Right lobe of liver (tissue), 6 donors: Measurements from ENCODE around the gene TMEM132D. TPM values are rescaled to one million over a fixed set of nuclear protein-coding genes. Genes with fewer than 3 reads are reported as not detected.
A peak's percentile ranks its signal among the peaks of the same experiment; 100 is the strongest.

Experiments
- ATAC-seq, 4 donors: fragments of 200-7000 bp; cut with Tn5 transposase; one replicate each; pipeline ENCODE4 v1.9.1; 2020; ENCODE audit warnings: mild to moderate bottlenecking in 4 of 4, moderate library complexity in 4 of 4
- DNase-seq, 3 donors: peaks; one replicate each; pipeline ENCODE4 v3.0.0-alpha.2; 2020
- H3K27ac ChIP-seq, 3 donors: fragments of 200-600 bp; one replicate each; pipeline ENCODE4 v1.8.0; 2022
- H3K27me3 ChIP-seq, 2 donors: fragments of 200-600 bp; one replicate each; pipeline ENCODE4 v1.8.0; 2022
- H3K36me3 ChIP-seq, 4 donors: fragments of 200-600 bp; sonication (generic) in 1 of 4; one replicate each; pipeline versions ENCODE4 v1.5.1 to v1.8.0; 2017 to 2022; ENCODE audit warnings: control low read depth in 1 of 4
- H3K4me1 ChIP-seq, 4 donors: fragments of 200-600 bp; sonication (generic) in 1 of 4; one replicate each; pipeline versions ENCODE4 v1.5.1 to v1.8.0; 2017 to 2022; ENCODE audit warnings: control low read depth in 1 of 4
- H3K4me3 ChIP-seq, 3 donors: fragments of 200-600 bp; one replicate each; pipeline ENCODE4 v1.8.0; 2022
- H3K9me3 ChIP-seq, 4 donors: fragments of 200-600 bp; sonication (generic) in 1 of 4; one replicate each; pipeline versions ENCODE4 v1.5.1 to v1.8.0; 2017 to 2022; ENCODE audit warnings: control low read depth in 1 of 4
- POLR2A ChIP-seq: fragments of 450-650 bp; IDR thresholded peaks from one replicate; pipeline ENCODE4 v1.6.1; 2017; ENCODE audit warnings: antibody characterized with exemption, mild to moderate bottlenecking
- WGBS: methylation state at CpG from one replicate; pipeline ENCODE4 v1.1.6; 2018; ENCODE audit warnings: low coverage, low lambda C conversion rate; ENCODE audit not compliant: insufficient coverage; ENCODE audit errors: missing lambda C conversion rate; 5-methylcytosine and 5-hydroxymethylcytosine counted together
- intact Hi-C, 2 donors: fragments of 100-400 bp; cut with DNase I; formaldehyde crosslinking; loops; one replicate each; pipeline versions ENCODE4 v1.11.2 to v1.14.1; 2022
- total RNA-seq, 6 experiments: library from RNA; depleted of rRNA in 2 of 6; stranded (reverse); fragments of >200 nt in 2 of 6; fragmentation: NEBNext Ultra II Directional in 3 of 6; extraction: Animal tissue kit (Norgen Biotek cat#: 25700) in 3 of 6; gene quantifications; one replicate each; pipeline versions ENCODE4 v1.1.0 to v1.2.4, GENCODE V29; 2016 to 2023
- TF ChIP-seq, protein P1 (sequence below), 4 donors: fragments of 200-600 bp in 3 of 4; fragments of 450-650 bp in 1 of 4; IDR thresholded peaks; one replicate each; pipeline versions ENCODE4 v1.5.1 to v1.8.0; 2016 to 2022; ENCODE audit warnings: antibody characterized with exemption in 4 of 4, mild to moderate bottlenecking in 2 of 4
- donor health status: DM: no; HTN: yes; CAD: no.
- donor health status: DM: no; HTN: no; CAD: no.
- donor health status: DM: no; HTN: no; CAD: no.
- donor health status: DM: no; HTN: yes; CAD: no.
- donor health status: DM: no; HTN: yes; CAD: no.

TMEM132D gene
- total RNA-seq, 6 experiments from 2014 or later: 0.10 to 0.35 (median 0.33) TPM; not detected in 3

DNA sequence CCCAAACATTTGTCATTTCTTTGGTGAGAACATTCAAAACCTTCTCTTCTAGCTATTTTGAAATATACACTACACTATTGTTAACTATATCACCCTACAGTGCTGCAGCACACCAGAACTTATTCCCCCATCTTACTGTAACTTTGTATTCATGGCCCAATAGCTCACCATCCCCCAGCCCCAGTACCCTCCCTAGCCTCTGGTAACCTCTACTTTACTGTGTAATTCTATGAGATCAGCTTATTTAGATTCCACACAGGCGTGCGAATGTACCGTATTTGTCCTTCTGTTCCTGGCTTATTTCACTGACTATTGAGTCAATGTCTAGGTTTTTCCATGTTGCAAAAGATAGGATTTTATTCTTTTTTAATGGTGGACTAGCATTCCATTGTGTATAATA is 469.0 kb downstream of the TMEM132D start:
- WGBS: 98% methylated on average over 3 of the region's 3 CpGs
- Histone ChIP-seq H3K9me3 (no peaks in the 10 kb centered on the region), H3K4me1 (no peaks in the 10 kb centered on the region), H3K4me3 (no peak overlapping the region), H3K27ac (no peak overlapping the region), H3K36me3 (no peaks in the 10 kb centered on the region), H3K27me3 (no peaks in the 10 kb centered on the region)
- intact Hi-C loops: no loop called here
- DNase-seq: no peak
- ATAC-seq: no peak
- TF ChIP-seq, protein P1, sequence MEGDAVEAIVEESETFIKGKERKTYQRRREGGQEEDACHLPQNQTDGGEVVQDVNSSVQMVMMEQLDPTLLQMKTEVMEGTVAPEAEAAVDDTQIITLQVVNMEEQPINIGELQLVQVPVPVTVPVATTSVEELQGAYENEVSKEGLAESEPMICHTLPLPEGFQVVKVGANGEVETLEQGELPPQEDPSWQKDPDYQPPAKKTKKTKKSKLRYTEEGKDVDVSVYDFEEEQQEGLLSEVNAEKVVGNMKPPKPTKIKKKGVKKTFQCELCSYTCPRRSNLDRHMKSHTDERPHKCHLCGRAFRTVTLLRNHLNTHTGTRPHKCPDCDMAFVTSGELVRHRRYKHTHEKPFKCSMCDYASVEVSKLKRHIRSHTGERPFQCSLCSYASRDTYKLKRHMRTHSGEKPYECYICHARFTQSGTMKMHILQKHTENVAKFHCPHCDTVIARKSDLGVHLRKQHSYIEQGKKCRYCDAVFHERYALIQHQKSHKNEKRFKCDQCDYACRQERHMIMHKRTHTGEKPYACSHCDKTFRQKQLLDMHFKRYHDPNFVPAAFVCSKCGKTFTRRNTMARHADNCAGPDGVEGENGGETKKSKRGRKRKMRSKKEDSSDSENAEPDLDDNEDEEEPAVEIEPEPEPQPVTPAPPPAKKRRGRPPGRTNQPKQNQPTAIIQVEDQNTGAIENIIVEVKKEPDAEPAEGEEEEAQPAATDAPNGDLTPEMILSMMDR (IDR thresholded peaks at IDR 0.05): no peak
- TF ChIP-seq POLR2A: no peak

DNA sequence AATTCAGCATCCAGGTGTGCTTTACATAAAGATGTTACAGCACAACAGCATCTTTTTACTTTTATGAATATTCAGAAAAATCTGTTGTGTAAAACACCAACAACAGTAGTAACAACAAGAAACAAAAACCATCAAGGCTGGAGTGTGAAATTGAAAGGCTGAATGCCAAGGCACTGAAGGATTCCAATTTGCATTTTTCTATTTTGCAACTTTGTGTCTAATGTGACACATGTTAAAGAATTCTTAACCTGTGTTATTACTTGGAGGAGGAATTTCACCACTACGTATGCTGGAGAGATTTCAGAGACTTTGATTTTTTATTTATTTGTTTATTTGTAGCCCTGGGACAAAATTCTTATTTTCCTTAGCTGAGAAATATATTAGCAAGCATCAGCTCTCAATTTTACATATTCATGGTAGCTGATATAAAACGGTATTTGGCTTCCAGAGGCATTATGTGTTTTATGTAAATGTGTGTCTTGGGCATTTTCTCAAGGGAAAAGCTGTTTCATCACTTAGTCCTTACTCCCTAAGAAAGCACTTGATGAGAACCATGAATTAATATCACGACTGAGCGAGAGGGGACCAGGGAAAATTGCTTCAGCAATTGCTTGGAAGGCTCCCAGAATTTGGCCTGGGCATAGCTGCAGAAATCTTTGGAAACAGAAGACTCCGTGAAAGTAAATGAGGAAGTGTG is 475.4 kb downstream of the TMEM132D start:
- no peak overlapping the region for H3K4me3 ChIP-seq
- no peaks in the 10 kb centered on the region for H3K27me3 ChIP-seq
- no peak for TF ChIP-seq POLR2A
- TF ChIP-seq, protein P1 (IDR thresholded peaks at IDR 0.05): no peak
- ATAC-seq: no peak
- no peaks in the 10 kb centered on the region for H3K36me3 ChIP-seq
- no peak for DNase-seq
- intact Hi-C loops: no loop called here
- no peaks in the 10 kb centered on the region for H3K4me1 ChIP-seq
- no peak overlapping the region for H3K27ac ChIP-seq
- H3K9me3 ChIP-seq: no peaks in the 10 kb centered on the region
- WGBS: 45% methylated on average over 5 of the region's 5 CpGs

DNA sequence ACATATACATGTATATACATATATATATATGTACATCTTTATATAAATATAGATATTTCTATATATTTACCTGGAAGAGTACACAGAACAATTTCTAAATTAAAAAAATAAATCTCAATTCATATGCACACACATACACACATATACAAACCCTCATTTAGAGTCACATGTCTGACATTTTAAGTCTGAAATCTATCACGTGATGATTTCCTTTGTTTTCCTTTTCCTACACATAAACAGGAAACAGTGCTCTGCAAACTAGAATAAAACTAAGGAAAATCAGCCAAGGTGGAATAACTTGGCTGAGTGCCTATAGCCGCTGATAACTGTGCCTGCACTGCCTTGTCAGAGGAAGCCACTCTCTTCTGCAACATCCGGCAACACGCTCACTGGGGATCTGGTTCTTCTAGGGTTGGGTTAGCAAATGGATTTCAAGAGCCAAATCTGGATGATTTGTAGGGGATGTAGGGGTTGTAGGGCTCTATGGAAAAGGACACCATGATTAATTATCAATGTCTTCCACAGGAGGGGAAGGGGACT is 480.7 kb downstream of the TMEM132D start:
- no peaks in the 10 kb centered on the region for H3K27me3 ChIP-seq
- ATAC-seq: peak; percentile 53 to 83 (median 71)
- DNase-seq: no peak
- H3K4me3 ChIP-seq: no peak overlapping the region
- H3K27ac ChIP-seq: no peak overlapping the region
- intact Hi-C loops: no loop called here
- WGBS: 43% methylated on average over 2 of the region's 4 CpGs
- no peaks in the 10 kb centered on the region for H3K36me3 ChIP-seq
- H3K9me3 ChIP-seq: no peaks in the 10 kb centered on the region
- no peak for TF ChIP-seq POLR2A
- TF ChIP-seq, protein P1 (IDR thresholded peaks at IDR 0.05): no peak
- H3K4me1 ChIP-seq: no peaks in the 10 kb centered on the region

DNA sequence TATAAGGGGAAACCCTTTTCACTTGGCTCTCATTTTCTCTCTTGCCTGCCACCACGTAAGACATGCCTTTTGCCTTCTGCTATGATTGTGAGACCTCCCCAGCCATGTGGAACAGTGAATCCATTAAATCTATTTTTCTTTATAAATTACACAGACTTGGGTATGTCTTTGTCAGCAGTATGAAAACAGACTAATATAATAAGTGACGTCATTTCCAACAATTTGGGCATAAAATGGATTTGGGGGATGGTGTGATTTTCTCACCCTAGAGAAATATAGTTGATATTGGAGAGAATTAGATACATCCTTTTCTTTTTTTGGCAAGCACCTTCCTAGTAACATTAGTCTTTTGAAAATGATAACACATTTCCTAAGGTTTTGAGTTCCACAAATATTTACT is 490.5 kb downstream of the TMEM132D start:
- DNase-seq (no peak), ATAC-seq (no peak)
- WGBS: 40% methylated on average over 2 of the region's 2 CpGs
- TF ChIP-seq POLR2A: no peak
- TF ChIP-seq, protein P1 (IDR thresholded peaks at IDR 0.05): no peak
- H3K4me1 ChIP-seq: no peaks in the 10 kb centered on the region
- H3K4me3 ChIP-seq: no peak overlapping the region
- intact Hi-C loops: no loop called here
- no peaks in the 10 kb centered on the region for H3K27me3 ChIP-seq
- no peaks in the 10 kb centered on the region for H3K36me3 ChIP-seq
- H3K27ac ChIP-seq: no peak overlapping the region
- H3K9me3 ChIP-seq: no peaks in the 10 kb centered on the region
